ENCODE measurements around the gene SESN1. TPM values are rescaled to one million over a fixed set of nuclear protein-coding genes. Genes with fewer than 3 reads are reported as not detected.
"Not testable (repeated sequence)": the region's sequence is repeated elsewhere in the genome, so short reads cannot be mapped to it uniquely, and the experiment has no call there.

Gene SESN1
- total and polyA plus RNA-seq, 2 donors (not counting 1 experiment from before 2014, with no cell fraction given), result 16.2 to 28.6 TPM

- TF ChIP-seq EZH2 (IDR thresholded peaks at IDR 0.05; ENCODE audit: borderline replicate concordance, insufficient read depth, low read depth, low read length, poor library complexity, severe bottlenecking) (no peak), CTCF (IDR thresholded peaks at IDR 0.05) (no peak)
- Histone ChIP-seq H3K36me3 (replicated peaks in 1 of 2; ENCODE audit: control extremely low read depth in 1 of 2, control insufficient read depth in 1 of 2, extremely low read depth in 1 of 2, insufficient read depth in 2 of 2, low read length in 1 of 2) (peaks cover 0 to 3% of the 10 kb centered on the region in 2 experiments), H3K79me2 (ENCODE audit: control insufficient read depth, insufficient read depth, low read length) (no peaks in the 10 kb centered on the region), H3K27me3 (replicated peaks in 1 of 4; ENCODE audit: control extremely low read depth in 1 of 4, control insufficient read depth in 3 of 4, insufficient read depth in 4 of 4, low read length in 3 of 4) (no peaks in the 10 kb centered on the region), H4K20me1 (ENCODE audit: control insufficient read depth, insufficient read depth, low read length, poor library complexity, severe bottlenecking) (no peaks in the 10 kb centered on the region), H3K4me3 (ENCODE audit: control extremely low read depth in 1 of 5, extremely low read depth in 1 of 5, insufficient read depth in 1 of 5, low read depth in 2 of 5, low read length in 4 of 5) (no peak overlapping the region), H3K9me3 (ENCODE audit: control extremely low read depth in 1 of 3, control insufficient read depth in 2 of 3, insufficient read depth in 1 of 3, low read length in 2 of 3) (peaks cover 0 to 6% (median 0%) of the 10 kb centered on the region in 3 donors), H3K4me2 (replicated peaks; ENCODE audit: low read depth, low read length, poor library complexity, severe bottlenecking) (no peak overlapping the region), H3K4me1 (ENCODE audit: control insufficient read depth in 2 of 2, insufficient read depth in 2 of 2, low read length in 2 of 2) (no peaks in the 10 kb centered on the region), H3K9ac (ENCODE audit: low read length) (no peak overlapping the region), H3K27ac (ENCODE audit: low read length in 2 of 2) (no peak overlapping the region), H2AFZ (ENCODE audit: insufficient read depth, low read depth, low read length, poor library complexity, severe bottlenecking) (no peak overlapping the region)
- Mint-ChIP-seq H3K27me3 (no peaks in the 10 kb centered on the region), H3K27ac (no peak overlapping the region), H3K4me1 (no peaks in the 10 kb centered on the region), H3K4me3 (no peak overlapping the region), H3K9me3 (ENCODE audit: insufficient read depth) (no peaks in the 10 kb centered on the region)
- 86% methylated on average over 2 of the region's 10 CpGs for WGBS (ENCODE audit: insufficient coverage)
- DNase-seq, result no peak
- ATAC-seq (ENCODE audit: low read depth), result no peak
- POLR2A ChIA-PET, result no interaction called here
- CTCF ChIA-PET, result no interaction called here
- intact Hi-C loops (cut with micrococcal nuclease), result no loop called here
Observed at GRCh38 chr6:108982154-108983113, 112.2 kb downstream of the SESN1 start.

GRCh38 chr6:108978638-108979037, 116.0 kb downstream of the SESN1 start:
- H3K4me1 Mint-ChIP-seq; intact Hi-C loops (cut with micrococcal nuclease); H3K27me3 Mint-ChIP-seq; ATAC-seq (ENCODE audit: low read depth); H3K27ac Mint-ChIP-seq; H3K9me3 Mint-ChIP-seq (ENCODE audit: insufficient read depth); H3K79me2 ChIP-seq (ENCODE audit: control insufficient read depth, insufficient read depth, low read length); H3K27me3 ChIP-seq (replicated peaks in 1 of 4; ENCODE audit: control extremely low read depth in 1 of 4, control insufficient read depth in 3 of 4, insufficient read depth in 4 of 4, low read length in 3 of 4); H3K4me1 ChIP-seq (ENCODE audit: control insufficient read depth in 2 of 2, insufficient read depth in 2 of 2, low read length in 2 of 2); H3K36me3 ChIP-seq (replicated peaks in 1 of 2; ENCODE audit: control extremely low read depth in 1 of 2, control insufficient read depth in 1 of 2, extremely low read depth in 1 of 2, insufficient read depth in 2 of 2, low read length in 1 of 2); H3K9me3 ChIP-seq (ENCODE audit: control extremely low read depth in 1 of 3, control insufficient read depth in 2 of 3, insufficient read depth in 1 of 3, low read length in 2 of 3); H3K4me2 ChIP-seq (replicated peaks; ENCODE audit: low read depth, low read length, poor library complexity, severe bottlenecking); H3K9ac ChIP-seq (ENCODE audit: low read length); H3K4me3 Mint-ChIP-seq; H3K4me3 ChIP-seq (ENCODE audit: control extremely low read depth in 1 of 5, extremely low read depth in 1 of 5, insufficient read depth in 1 of 5, low read depth in 2 of 5, low read length in 4 of 5); H3K27ac ChIP-seq (ENCODE audit: low read length in 2 of 2); POLR2A ChIA-PET; H2AFZ ChIP-seq (ENCODE audit: insufficient read depth, low read depth, low read length, poor library complexity, severe bottlenecking); DNase-seq; H4K20me1 ChIP-seq (ENCODE audit: control insufficient read depth, insufficient read depth, low read length, poor library complexity, severe bottlenecking): not testable (repeated sequence)
- WGBS (ENCODE audit: insufficient coverage), result no CpG with 5 or more reads among the region's 1 CpG
- CTCF ChIA-PET, result interaction anchor here (1.2 kb wide), 1 partner anchor 10 kb away, joined by 3 read pairs; no protein-coding TSS in a partner anchor
